ENCODE measurements around the gene FBXL16.
"Not testable (repeated sequence)": the region's sequence is repeated elsewhere in the genome, so short reads cannot be mapped to it uniquely, and the experiment has no call there.

The FBXL16 gene

GRCh38 chr16:692356-693108 lies 13.1 kb downstream of the FBXL16 start:
- no peak for DNase-seq (ENCODE audit: low spot score)

- DNase-seq (ENCODE audit: low spot score), result not testable (repeated sequence)
Measured at GRCh38 chr16:691242-691641, 14.4 kb downstream of the FBXL16 start.

GRCh38 chr16:689175-689897 lies 16.3 kb downstream of the FBXL16 start:
- no peak for DNase-seq (ENCODE audit: low spot score)

GRCh38 chr16:687499-687898 lies 18.1 kb downstream of the FBXL16 start:
- DNase-seq (ENCODE audit: low spot score), result no peak

- DNase-seq (ENCODE audit: low spot score), result no peak
Measured at GRCh38 chr16:686459-687260, 18.9 kb downstream of the FBXL16 start.

- no peak for DNase-seq (ENCODE audit: low spot score)
Measured at GRCh38 chr16:685967-686366, 19.6 kb downstream of the FBXL16 start.

GRCh38 chr16:684961-685696 lies 20.5 kb downstream of the FBXL16 start:
- DNase-seq (ENCODE audit: low spot score), result no peak

- peak; percentile 95 for DNase-seq (ENCODE audit: low spot score)
Measured at GRCh38 chr16:684071-684794, 21.4 kb downstream of the FBXL16 start, which contains the start of gene JMJD8. Gene JMJD8, minus strand, starts transcription at chr16:684334. Its CDS starts 15 bp downstream, at chr16:684319.

GRCh38 chr16:683396-684070 lies 22.1 kb downstream of the FBXL16 start:
- no peak for DNase-seq (ENCODE audit: low spot score)

GRCh38 chr16:682493-683395 lies 22.9 kb downstream of the FBXL16 start:
- DNase-seq (ENCODE audit: low spot score), result no peak

GRCh38 chr16:681746-682427 lies 23.7 kb downstream of the FBXL16 start:
- DNase-seq (ENCODE audit: low spot score), result no peak

- no peak for DNase-seq (ENCODE audit: low spot score)
Measured at GRCh38 chr16:680967-681745, 24.4 kb downstream of the FBXL16 start.

GRCh38 chr16:680625-680945 lies 25.0 kb downstream of the FBXL16 start:
- DNase-seq (ENCODE audit: low spot score), result no peak

- DNase-seq (ENCODE audit: low spot score), result peak; percentile 88
Measured at GRCh38 chr16:679814-680624, 25.6 kb downstream of the FBXL16 start, which contains the start of gene STUB1. Gene STUB1, plus strand, starts transcription at chr16:680410. Its CDS starts 116 bp downstream, at chr16:680526.

- peak; percentile 88 for DNase-seq (ENCODE audit: low spot score)
Measured at GRCh38 chr16:678858-679813, 26.5 kb downstream of the FBXL16 start.

Data from SK-N-DZ (cell line).